ENCODE data around the gene HTR3D. TPM values are rescaled to one million over a fixed set of nuclear protein-coding genes. Genes with fewer than 3 reads are reported as not detected.

The HTR3D gene
- total and polyA plus RNA-seq, 2 of the 13 experiments (the other 11 are each of a cell fraction or from before 2014, with no cell fraction given) = not detected

GRCh38 chr3:183987000-183987600 lies 44.4 kb upstream of the HTR3D start:
- WGBS (ENCODE audit: low lambda C conversion rate) = 87% methylated on average over 9 of the region's 11 CpGs
- Histone ChIP-seq H3K36me3 (replicated peaks in 1 of 2; ENCODE audit: control insufficient read depth in 1 of 2, insufficient read depth in 2 of 2, low read length in 2 of 2) (peaks cover 8 to 13% of the 10 kb centered on the region in 2 experiments; a peak in 3 of 5 replicates), H3K79me2 (ENCODE audit: insufficient read depth, low read length) (no peaks in the 10 kb centered on the region), H4K20me1 (ENCODE audit: insufficient read depth, low read length) (no peaks in the 10 kb centered on the region), H3K9ac (ENCODE audit: insufficient read depth, low read depth, low read length) (peak overlapping the region; percentile 50; the same call in 1 of the 2 replicates), H3K4me3 (replicated peaks in 1 of 3; ENCODE audit: insufficient read depth in 1 of 3, low read depth in 2 of 3, low read length in 3 of 3) (no peak overlapping the region), H2AFZ (ENCODE audit: low read length) (no peak overlapping the region), H3K27ac (ENCODE audit: extremely low read length, insufficient read depth, low read length) (peak overlapping the region; percentile 80), H3K4me2 (ENCODE audit: low read depth, low read length) (peak overlapping the region; percentile 55), H3K27me3 (ENCODE audit: control insufficient read depth in 1 of 2, insufficient read depth in 2 of 2, low read length in 2 of 2) (no peaks in the 10 kb centered on the region), H3K9me3 (ENCODE audit: low read length) (no peaks in the 10 kb centered on the region), H3K4me1 (ENCODE audit: insufficient read depth, low read length) (peaks cover 81% of the 10 kb centered on the region)
- intact Hi-C loops (cut with micrococcal nuclease; ENCODE audit: unreplicated experiment) = no loop called here
- ChIA-PET CTCF (ENCODE audit: low intra/inter-chr PET ratio, low total read pairs) (no interaction called here), POLR2A (interaction anchor here (0.7 to 1.8 kb wide), 5 partner anchors 17 to 148 kb away, joined by 3 to 11 read pairs (median 4); partner anchors contain the start of genes ABCC5 and EIF2B5)
- DNase-seq (ENCODE audit: low spot score) (no peak), FAIRE-seq (no peak), ATAC-seq (no peak)
- TSS peak; percentile 35 for BruUV-seq (replicated peaks)
- in situ Hi-C loops (cut with HindIII; ENCODE audit: extremely low pct_ligation_motif_present, low pct_unique_long_range_greater_than_20kb) = no loop called here
- TF ChIP-seq HMG20B (CRISPR knock-in tag; conservative IDR thresholded peaks at IDR 0.05) = no peak
- no peak for TF ChIP-seq HNF4A (CRISPR knock-in tag; IDR thresholded peaks at IDR 0.05)
- TF ChIP-seq ZNF563 (CRISPR knock-in tag; IDR thresholded peaks at IDR 0.05) = no peak
- TF ChIP-seq ZNF354B (CRISPR knock-in tag; IDR thresholded peaks at IDR 0.05) = no peak
- no peak for TF ChIP-seq NFYC (CRISPR knock-in tag; IDR thresholded peaks at IDR 0.05)
- TF ChIP-seq ZNF44 (CRISPR knock-in tag; IDR thresholded peaks at IDR 0.05) = no peak
- no peak for TF ChIP-seq ZSCAN29 (CRISPR knock-in tag; conservative IDR thresholded peaks at IDR 0.05)
- TF ChIP-seq RFXANK (CRISPR knock-in tag; IDR thresholded peaks at IDR 0.05) = no peak
- no peak for TF ChIP-seq ZFYVE20 (CRISPR knock-in tag; IDR thresholded peaks at IDR 0.05; ENCODE audit: borderline replicate concordance, low read depth)
- no peak for TF ChIP-seq ZNF274 (CRISPR knock-in tag; IDR thresholded peaks at IDR 0.05)
- TF ChIP-seq, protein P1, sequence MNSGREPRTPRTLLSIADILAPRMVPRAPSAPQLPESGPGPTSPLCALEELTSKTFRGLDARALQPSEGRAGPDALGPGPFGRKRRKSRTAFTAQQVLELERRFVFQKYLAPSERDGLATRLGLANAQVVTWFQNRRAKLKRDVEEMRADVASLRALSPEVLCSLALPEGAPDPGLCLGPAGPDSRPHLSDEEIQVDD (CRISPR knock-in tag; IDR thresholded peaks at IDR 0.05; ENCODE audit: borderline replicate concordance) = no peak

All from HepG2 (cell line).